CMK (cell line): ENCODE measurements around the gene NEUROD1.

ENCODE experiments used
- DNase-seq: peaks from one replicate; pipeline ENCODE4 v3.0.0-alpha.2; 2010; ENCODE audit warnings: low read depth

NEUROD1 gene

DNA sequence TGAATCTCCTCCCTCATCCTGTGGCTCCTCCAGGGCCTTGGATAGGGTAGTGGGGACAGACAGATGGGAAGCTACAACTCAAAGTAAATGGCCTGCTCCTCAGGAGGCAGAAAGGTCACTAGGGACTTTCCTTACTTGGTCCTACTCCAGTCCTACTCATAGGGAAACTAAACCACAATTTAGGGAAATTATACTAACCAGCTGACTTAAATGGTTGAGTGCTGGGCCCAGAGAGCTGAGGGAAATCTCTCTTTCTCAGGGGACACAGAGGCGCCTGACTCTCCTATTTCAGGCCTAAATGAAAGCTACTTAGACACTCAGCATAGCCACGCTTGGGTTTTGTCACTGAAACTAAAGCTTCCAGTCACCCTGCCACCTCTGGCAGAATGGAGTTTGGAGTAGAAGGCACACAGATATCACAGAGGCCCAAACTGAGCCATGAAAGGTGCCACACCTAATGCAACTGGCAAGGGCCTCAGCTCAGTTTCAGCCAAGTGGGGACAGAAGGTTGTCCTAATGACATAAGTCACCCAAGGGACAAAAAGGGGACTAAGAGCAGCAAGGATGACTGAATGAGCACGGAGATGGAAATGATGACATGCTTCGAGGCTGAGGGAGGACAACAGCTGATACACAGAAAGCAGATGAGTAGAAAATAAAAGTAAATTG is 47.5 kb downstream of the NEUROD1 start:
- no peak for DNase-seq

DNA sequence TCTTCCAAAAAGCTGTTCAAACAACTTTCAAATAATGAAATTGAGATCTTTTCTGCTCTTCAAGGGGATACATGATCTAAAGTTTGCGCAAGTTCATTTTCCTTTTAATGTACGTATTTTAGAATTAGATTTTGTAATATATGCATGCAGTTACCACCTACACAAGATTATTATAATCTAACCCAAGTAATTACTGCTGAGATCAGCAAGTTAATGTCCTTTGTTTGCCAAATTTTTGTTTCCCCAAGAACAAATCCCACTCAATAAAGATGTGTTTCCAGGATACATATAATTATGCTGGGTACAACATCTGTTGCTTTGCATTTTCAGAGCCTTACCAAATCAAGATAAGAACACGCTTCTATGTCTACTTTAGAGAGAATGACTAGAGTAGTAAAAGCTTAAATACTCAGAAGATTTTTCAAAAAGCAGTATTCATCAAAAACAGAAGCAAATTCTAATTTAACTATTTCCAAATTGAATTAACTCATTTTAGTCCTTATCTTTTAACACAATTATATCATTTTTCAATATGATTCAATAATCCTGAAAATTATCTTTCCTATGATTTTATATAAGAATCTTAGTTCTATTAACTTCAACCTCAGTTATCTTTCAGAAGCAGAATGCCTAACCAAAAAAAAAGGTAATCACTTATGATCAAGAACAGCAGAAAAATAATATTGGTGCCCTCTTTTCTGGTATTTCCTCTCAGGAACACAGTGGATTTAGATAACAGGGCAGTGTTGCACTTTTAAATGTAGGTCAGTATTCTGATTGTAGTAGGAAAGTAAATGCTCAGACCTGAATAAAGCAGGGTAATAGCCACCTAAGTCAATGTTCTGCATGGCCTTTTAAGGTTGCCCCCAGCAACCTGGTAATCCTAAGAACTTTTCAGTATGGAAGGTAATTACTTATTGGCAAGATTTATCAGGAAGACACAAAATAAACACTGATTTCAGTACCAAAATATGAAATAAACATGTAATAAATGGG is 51.4 kb downstream of the NEUROD1 start:
- DNase-seq: no peak

DNA sequence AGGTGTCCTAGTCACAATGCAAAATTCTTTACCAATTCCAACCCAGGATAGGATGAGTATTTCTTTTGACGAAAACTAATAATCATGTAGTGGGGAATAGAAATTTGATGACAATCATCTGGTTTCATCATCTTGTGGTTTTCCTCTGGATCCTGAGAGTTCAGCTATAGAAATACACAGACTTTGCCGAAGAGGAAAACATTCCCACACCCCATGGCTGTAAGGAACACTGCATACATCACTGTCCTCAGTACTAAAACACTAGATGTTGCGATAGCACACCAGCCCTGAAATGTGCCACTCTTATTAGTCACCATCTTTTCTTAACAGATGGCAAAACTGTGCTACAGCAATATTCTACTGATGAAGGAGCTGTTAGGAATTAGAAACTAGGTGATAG is 52.8 kb downstream of the NEUROD1 start:
- DNase-seq: no peak

DNA sequence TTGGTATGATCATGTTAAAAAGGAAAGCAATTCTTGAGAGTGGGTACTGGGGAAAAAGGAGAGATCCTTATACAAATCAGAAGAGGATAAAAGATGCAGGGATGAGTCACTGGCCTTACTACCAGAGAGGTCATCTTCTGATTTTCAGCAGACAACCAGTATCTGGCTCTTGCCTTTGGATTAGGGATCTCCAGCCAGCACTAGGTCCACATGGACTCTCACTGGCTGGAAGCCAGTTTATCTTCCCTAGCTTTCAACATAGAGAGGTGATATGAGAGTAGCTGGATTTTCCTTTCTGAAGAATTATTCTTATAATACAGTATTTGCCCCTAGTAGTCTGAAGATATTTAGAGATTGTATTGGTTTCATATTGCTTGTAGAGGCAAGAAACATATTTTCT is 53.6 kb downstream of the NEUROD1 start:
- no peak for DNase-seq
